Spleen (tissue), 11 donors: ENCODE data around the gene HSBP1L1. TPM values are rescaled to one million over a fixed set of nuclear protein-coding genes. Genes with fewer than 3 reads are reported as not detected.
A peak's percentile ranks its signal among the peaks of the same experiment; 100 is the strongest.

Experiments
- DNase-seq: peaks from one replicate; pipeline ENCODE4 v3.0.0-alpha.2; 2020
- H3K27ac ChIP-seq, 8 donors: fragments of 200-600 bp; sonication (generic) in 7 of 8; 1 replicate in 4 of 8; 2 replicates in 4 of 8; pipeline versions ENCODE4 v1.5.0 to v1.8.0; 2016 to 2021; ENCODE audit warnings: inconsistent platforms in 4 of 8, mild to moderate bottlenecking in 4 of 8, moderate library complexity in 1 of 8
- H3K27me3 ChIP-seq, 7 donors: fragments of 200-600 bp; sonication (generic) in 6 of 7; replicated peaks in 1 of 7; 1 replicate in 4 of 7; 2 replicates in 3 of 7; pipeline versions ENCODE4 v1.5.0 to v1.8.0; 2016 to 2021; ENCODE audit warnings: inconsistent platforms in 3 of 7, mild to moderate bottlenecking in 1 of 7
- H3K36me3 ChIP-seq, 6 donors: fragments of 200-600 bp; sonication (generic) in 5 of 6; 1 replicate in 4 of 6; 2 replicates in 2 of 6; pipeline versions ENCODE4 v1.5.0 to v1.8.0; 2016 to 2021; ENCODE audit warnings: inconsistent platforms in 2 of 6
- H3K4me1 ChIP-seq, 6 donors: fragments of 200-600 bp; sonication (generic) in 5 of 6; 1 replicate in 3 of 6; 2 replicates in 3 of 6; pipeline versions ENCODE4 v1.5.0 to v1.8.0; 2016 to 2021; ENCODE audit warnings: inconsistent platforms in 3 of 6
- H3K4me3 ChIP-seq, 8 donors: fragments of 200-600 bp; sonication (generic) in 7 of 8; 1 replicate in 4 of 8; 2 replicates in 4 of 8; pipeline versions ENCODE4 v1.5.0 to v1.8.0; 2016 to 2021; ENCODE audit warnings: inconsistent platforms in 4 of 8, mild to moderate bottlenecking in 4 of 8, moderate library complexity in 2 of 8
- H3K9me3 ChIP-seq, 8 donors: fragments of 200-600 bp; sonication (generic) in 7 of 8; 1 replicate in 4 of 8; 2 replicates in 4 of 8; pipeline versions ENCODE4 v1.5.0 to v1.8.0; 2016 to 2021; ENCODE audit warnings: inconsistent platforms in 4 of 8
- POLR2A ChIP-seq, 3 donors: fragments of 450-650 bp; IDR thresholded peaks; one replicate each; pipeline ENCODE4 v1.5.1; 2017; ENCODE audit warnings: antibody characterized with exemption in 3 of 3, mild to moderate bottlenecking in 1 of 3
- POLR2AphosphoS5 ChIP-seq, 3 donors: sonication (generic); formaldehyde crosslinking; IDR thresholded peaks; one replicate each; pipeline ENCODE4 v1.5.1; 2017; ENCODE audit warnings: antibody characterized with exemption in 3 of 3
- WGBS, 5 donors: extraction: QIAGEN DNeasy Blood & Tissue Kit in 3 of 5; methylation state at CpG; one replicate each; pipeline versions ENCODE4 v1.1.5 to v1.1.7; 2013 to 2018; 5-methylcytosine and 5-hydroxymethylcytosine counted together
- intact Hi-C: fragments of 100-400 bp; cut with DNase I; formaldehyde crosslinking; loops from one replicate; pipeline ENCODE4 v1.15.0; 2023; ENCODE audit warnings: low total_unique reads
- polyA plus RNA-seq, 3 donors: library from polyadenylated mRNA; stranded (reverse); fragments of 200-250 nt; gene quantifications; one replicate each; pipeline ENCODE4 v1.2.1, GENCODE V29; 2013
- total RNA-seq, 7 donors: library from RNA; depleted of rRNA in 3 of 7; stranded (reverse); fragments of >200 nt in 3 of 7; fragmentation: NEBNext Ultra II Directional in 4 of 7; extraction: Animal tissue kit (Norgen Biotek cat#: 25700) in 4 of 7; gene quantifications; one replicate each; pipeline versions ENCODE4 v1.1.0 to v1.2.1, GENCODE V29; 2016 to 2021
- TF ChIP-seq, protein P1 (sequence below), 11 experiments: fragments of 200-600 bp in 7 of 11; fragments of 450-650 bp in 4 of 11; sonication (generic) in 4 of 11; IDR thresholded peaks in 8 of 11; conservative IDR thresholded peaks in 3 of 11; 1 replicate in 7 of 11; 2 replicates in 4 of 11; pipeline versions ENCODE4 v1.4.0 to v1.8.0; 2016 to 2021; ENCODE audit warnings: antibody characterized with exemption in 11 of 11, inconsistent platforms in 4 of 11, mild to moderate bottlenecking in 1 of 11
- donor health status: healthy with polysubstance abuse.
- donor health status: DM: no; HTN: no; CAD: no; lungs with moderate emphysema.
- donor health status: DM: no; HTN: no; CAD: no.
- donor health status: Bipolar disorder and iron deficiency.
- donor health status: healthy.
- donor health status: DM: no; HTN: no; CAD: no.
- donor health status: DM: yes; HTN: yes; CAD: no.

The HSBP1L1 gene
- total and polyA plus RNA-seq, 10 donors, result 10.0 to 36.4 (median 18.8) TPM

DNA sequence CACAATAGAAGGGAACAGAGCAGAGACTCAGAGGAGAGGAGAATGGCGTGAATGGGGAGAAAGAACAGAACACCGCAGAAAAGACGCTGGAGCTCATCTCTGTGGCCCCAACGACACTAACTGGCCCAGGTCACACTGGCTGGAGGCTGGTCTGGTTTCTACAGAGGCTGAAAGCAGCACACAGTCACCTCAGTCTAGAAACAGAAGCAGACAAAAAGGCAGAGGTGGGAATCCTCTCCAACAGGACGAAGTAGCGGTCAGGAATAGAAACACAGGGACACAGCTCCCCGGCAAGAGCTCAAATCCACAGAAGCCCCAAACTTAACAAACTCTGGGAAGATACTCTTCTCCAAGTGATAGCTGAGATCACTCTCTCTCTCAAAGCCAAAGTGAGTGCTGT is 22.2 kb upstream of the HSBP1L1 start:
- intact Hi-C loops, result loop anchor here (10.0 kb wide), 1 partner anchor 257 kb away; no protein-coding TSS in a partner anchor
- Histone ChIP-seq H3K9me3 (peaks cover 0 to 5% (median 0%) of the 10 kb centered on the region in 8 donors), H3K36me3 (peaks cover 0 to 87% (median 49%) of the 10 kb centered on the region in 6 donors), H3K27ac (no peak overlapping the region), H3K4me3 (no peak overlapping the region), H3K27me3 (no peaks in the 10 kb centered on the region), H3K4me1 (peaks cover 9 to 66% (median 32%) of the 10 kb centered on the region in 6 donors)
- TF ChIP-seq POLR2AphosphoS5 (IDR thresholded peaks at IDR 0.05), result no peak
- TF ChIP-seq POLR2A (IDR thresholded peaks at IDR 0.05), result no peak
- TF ChIP-seq, protein P1, sequence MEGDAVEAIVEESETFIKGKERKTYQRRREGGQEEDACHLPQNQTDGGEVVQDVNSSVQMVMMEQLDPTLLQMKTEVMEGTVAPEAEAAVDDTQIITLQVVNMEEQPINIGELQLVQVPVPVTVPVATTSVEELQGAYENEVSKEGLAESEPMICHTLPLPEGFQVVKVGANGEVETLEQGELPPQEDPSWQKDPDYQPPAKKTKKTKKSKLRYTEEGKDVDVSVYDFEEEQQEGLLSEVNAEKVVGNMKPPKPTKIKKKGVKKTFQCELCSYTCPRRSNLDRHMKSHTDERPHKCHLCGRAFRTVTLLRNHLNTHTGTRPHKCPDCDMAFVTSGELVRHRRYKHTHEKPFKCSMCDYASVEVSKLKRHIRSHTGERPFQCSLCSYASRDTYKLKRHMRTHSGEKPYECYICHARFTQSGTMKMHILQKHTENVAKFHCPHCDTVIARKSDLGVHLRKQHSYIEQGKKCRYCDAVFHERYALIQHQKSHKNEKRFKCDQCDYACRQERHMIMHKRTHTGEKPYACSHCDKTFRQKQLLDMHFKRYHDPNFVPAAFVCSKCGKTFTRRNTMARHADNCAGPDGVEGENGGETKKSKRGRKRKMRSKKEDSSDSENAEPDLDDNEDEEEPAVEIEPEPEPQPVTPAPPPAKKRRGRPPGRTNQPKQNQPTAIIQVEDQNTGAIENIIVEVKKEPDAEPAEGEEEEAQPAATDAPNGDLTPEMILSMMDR (IDR thresholded peaks at IDR 0.05 in 8 of 11, conservative IDR thresholded peaks at IDR 0.05 in 3 of 11), result no peak
- 92 to 97% (median 96%) methylated on average over 7 of the region's 7 CpGs for WGBS, 5 donors
- peak; percentile 41 for DNase-seq

DNA sequence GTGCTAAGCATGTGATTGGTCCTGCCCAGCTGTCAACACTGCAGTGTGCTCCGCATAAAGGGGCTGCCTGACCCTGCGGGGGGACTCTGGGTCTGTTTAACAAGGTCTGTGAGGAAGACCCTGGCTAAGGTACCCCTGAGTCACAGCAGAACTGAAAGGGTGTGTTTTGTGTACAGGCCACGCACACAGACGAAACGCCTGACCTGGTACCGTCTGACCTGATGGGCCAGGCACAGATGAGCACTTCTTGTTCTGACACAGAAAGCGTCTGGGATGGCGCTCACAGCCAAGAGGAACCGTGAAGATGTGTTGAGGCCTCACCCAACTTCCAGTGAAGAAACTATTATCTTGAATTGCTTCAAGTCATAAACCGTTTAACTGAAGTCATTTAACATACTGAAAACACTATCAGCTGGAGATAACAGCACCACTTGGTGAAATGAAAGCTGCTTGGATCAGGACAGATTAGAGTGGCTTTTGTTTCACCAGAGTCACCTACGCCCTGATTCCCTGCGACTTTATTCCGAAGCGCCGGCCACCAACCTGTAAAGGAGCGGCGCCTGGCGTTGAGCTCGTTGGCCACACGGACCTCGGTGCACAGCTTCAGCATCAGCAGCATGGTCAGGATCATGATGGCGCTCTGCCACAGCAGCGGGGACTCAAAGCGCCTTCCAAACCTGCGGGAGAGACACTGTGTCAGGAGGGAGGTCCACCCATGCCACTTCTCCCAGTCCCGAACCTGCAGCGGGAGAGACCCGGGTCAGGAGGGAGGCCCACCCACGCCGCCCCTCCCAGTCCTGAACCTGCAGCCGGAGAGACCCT is 21.4 kb upstream of the HSBP1L1 start:
- TF ChIP-seq, protein P1 (IDR thresholded peaks at IDR 0.05 in 8 of 11, conservative IDR thresholded peaks at IDR 0.05 in 3 of 11), result no peak
- intact Hi-C loops, result loop anchor here (10.0 kb wide), 1 partner anchor 258 kb away; no protein-coding TSS in a partner anchor
- peaks cover 0 to 87% (median 42%) of the 10 kb centered on the region in 6 donors for H3K36me3 ChIP-seq
- 86 to 93% (median 92%) methylated on average over 28 to 31 of the region's 31 CpGs for WGBS, 5 donors
- H3K4me1 ChIP-seq, result peaks cover 9 to 74% (median 37%) of the 10 kb centered on the region in 6 donors
- H3K27me3 ChIP-seq, result no peaks in the 10 kb centered on the region
- no peak overlapping the region for H3K4me3 ChIP-seq
- H3K27ac ChIP-seq, result peak overlapping the region in 1 of 8 donors; percentile 1
- DNase-seq, result peak; percentile 68
- H3K9me3 ChIP-seq, result no peaks in the 10 kb centered on the region

DNA sequence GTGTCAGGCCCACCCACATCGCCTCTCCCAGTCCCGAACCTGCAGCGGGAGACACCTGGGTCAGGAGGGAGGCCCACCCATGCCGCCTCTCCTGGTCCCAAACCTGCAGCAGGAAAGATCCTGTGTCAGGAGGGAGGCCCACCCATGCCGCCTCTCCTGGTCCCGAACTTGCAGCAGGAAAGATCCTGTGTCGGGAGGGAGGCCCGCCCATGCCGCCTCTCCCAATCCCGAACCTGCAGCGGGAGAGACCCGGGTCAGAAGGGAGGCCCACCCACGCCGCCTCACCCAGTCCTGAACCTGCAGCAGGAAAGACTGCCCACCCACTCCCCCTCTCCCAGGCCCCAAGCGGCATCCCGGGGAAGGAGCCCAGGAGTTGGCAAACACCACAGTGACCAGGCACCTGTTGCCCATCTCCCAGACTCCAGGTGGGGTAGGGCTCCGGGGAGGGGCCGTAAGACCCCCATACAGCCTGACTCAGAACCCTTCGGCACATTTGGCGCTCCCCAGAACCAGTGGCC is 20.8 kb upstream of the HSBP1L1 start:
- no peak for TF ChIP-seq POLR2A (IDR thresholded peaks at IDR 0.05)
- TF ChIP-seq, protein P1 (IDR thresholded peaks at IDR 0.05 in 8 of 11, conservative IDR thresholded peaks at IDR 0.05 in 3 of 11), result no peak
- TF ChIP-seq POLR2AphosphoS5 (IDR thresholded peaks at IDR 0.05), result no peak
- intact Hi-C loops, result loop anchor here (10.0 kb wide), 1 partner anchor 259 kb away; no protein-coding TSS in a partner anchor
- WGBS, 5 donors, result 86 to 99% (median 96%) methylated on average over 10 to 20 of the region's 20 CpGs

More for the DNA sequence above, 20.8 kb upstream of the HSBP1L1 start:
- Histone ChIP-seq H3K4me3 (no peak overlapping the region), H3K36me3 (peaks cover 0 to 87% (median 39%) of the 10 kb centered on the region in 6 donors), H3K27me3 (no peaks in the 10 kb centered on the region), H3K4me1 (peaks cover 10 to 74% (median 43%) of the 10 kb centered on the region in 6 donors), H3K9me3 (no peaks in the 10 kb centered on the region), H3K27ac (peak overlapping the region in 3 of 8 donors; percentile 2 to 37 (median 4))
- peak; percentile 67 for DNase-seq
